Activated CD8-positive, alpha-beta memory T cell treated with anti-CD3 and anti-CD28 coated beads for 24 hours (primary cell): ENCODE measurements around the gene RUSF1.
A peak's percentile ranks its signal among the peaks of the same experiment; 100 is the strongest.
"Not testable (repeated sequence)": the region's sequence is repeated elsewhere in the genome, so short reads cannot be mapped to it uniquely, and the experiment has no call there.

Source experiments
- DNase-seq: peaks from one replicate; pipeline ENCODE4 v3.0.0-alpha.2; 2020

Gene RUSF1

GRCh38 chr16:31485571-31485970 lies 22.6 kb downstream of the RUSF1 start:
- no peak for DNase-seq

GRCh38 chr16:31484491-31485171 lies 23.6 kb downstream of the RUSF1 start:
- DNase-seq: no peak

- DNase-seq: not testable (repeated sequence)
Measured at GRCh38 chr16:31484048-31484447, 24.1 kb downstream of the RUSF1 start.

GRCh38 chr16:31483081-31483480 lies 25.1 kb downstream of the RUSF1 start, which contains the start of gene SLC5A2:
SLC5A2 (plus strand) TSS chr16:31483123; CDS start chr16:31483137, 14 bp downstream.
- DNase-seq: no peak

- DNase-seq: no peak
Measured at GRCh38 chr16:31480851-31481536, 27.2 kb downstream of the RUSF1 start.

GRCh38 chr16:31479751-31480150 lies 28.4 kb downstream of the RUSF1 start:
- DNase-seq: no peak

- no peak for DNase-seq
Measured at GRCh38 chr16:31478956-31479355, 29.2 kb downstream of the RUSF1 start.

- no peak for DNase-seq
Measured at GRCh38 chr16:31477220-31478216, 30.7 kb downstream of the RUSF1 start.

- DNase-seq: peak; percentile 91
Measured at GRCh38 chr16:31476303-31477219, 31.6 kb downstream of the RUSF1 start.

GRCh38 chr16:31475946-31476302 lies 32.3 kb downstream of the RUSF1 start:
- no peak for DNase-seq

GRCh38 chr16:31474773-31475738 lies 33.1 kb downstream of the RUSF1 start:
- DNase-seq: no peak

- DNase-seq: no peak
Measured at GRCh38 chr16:31474173-31474714, 33.9 kb downstream of the RUSF1 start.

GRCh38 chr16:31473264-31473984 lies 34.8 kb downstream of the RUSF1 start:
- DNase-seq: no peak

- no peak for DNase-seq
Measured at GRCh38 chr16:31472709-31473203, 35.4 kb downstream of the RUSF1 start.

GRCh38 chr16:31471875-31472708 lies 36.1 kb downstream of the RUSF1 start, which contains the start of gene TGFB1I1:
TGFB1I1 (plus strand) TSS chr16:31472152; CDS start chr16:31472189, 37 bp downstream.
- DNase-seq: no peak

- DNase-seq: no peak
Measured at GRCh38 chr16:31471241-31471874, 36.8 kb downstream of the RUSF1 start.

- DNase-seq: no peak
Measured at GRCh38 chr16:31470615-31471014, 37.6 kb downstream of the RUSF1 start.

GRCh38 chr16:31467858-31468257 lies 40.3 kb downstream of the RUSF1 start:
- DNase-seq: no peak
